NT2/D1 (cell line): ENCODE measurements around the gene CCDC57.

ENCODE experiments used
- DNase-seq: peaks from one replicate; pipeline ENCODE4 v3.0.0-alpha.2; 2011; ENCODE audit warnings: low read depth, low spot score
- H3K27me3 ChIP-seq: 2 replicates; pipeline ENCODE4 v1.6.0; 2011; ENCODE audit warnings: mild to moderate bottlenecking; ENCODE audit not compliant: insufficient read length, insufficient read depth
- H3K36me3 ChIP-seq: 2 replicates; pipeline ENCODE4 v1.6.1; 2011; ENCODE audit warnings: mild to moderate bottlenecking, low read length, mixed read lengths; ENCODE audit not compliant: insufficient read depth, insufficient read length
- H3K4me1 ChIP-seq: 2 replicates; pipeline ENCODE4 v1.5.1; 2011; ENCODE audit not compliant: insufficient read depth, insufficient read length
- H3K4me3 ChIP-seq: 2 replicates; pipeline ENCODE4 v1.5.1; 2011; ENCODE audit warnings: low read depth; ENCODE audit not compliant: insufficient read length
- H3K9ac ChIP-seq: 2 replicates; pipeline ENCODE4 v1.6.0; 2011; ENCODE audit warnings: low read depth; ENCODE audit not compliant: insufficient read length
- H3K9me3 ChIP-seq: 2 replicates; pipeline ENCODE4 v1.5.1; 2011; ENCODE audit warnings: mild to moderate bottlenecking, low read length; ENCODE audit not compliant: insufficient read depth
- SUZ12 ChIP-seq: IDR thresholded peaks from 2 replicates; pipeline ENCODE4 v1.6.1; 2011; ENCODE audit not compliant: insufficient read length, insufficient read depth; ENCODE audit errors: extremely low read depth
- YY1 ChIP-seq: IDR thresholded peaks from 2 replicates; pipeline ENCODE4 v1.6.1; 2011; ENCODE audit not compliant: insufficient read length, insufficient read depth
- ZNF274 ChIP-seq: IDR thresholded peaks from 2 replicates; pipeline ENCODE4 v1.6.1; 2011; ENCODE audit warnings: mild to moderate bottlenecking, low read depth, low read length

CCDC57 gene

DNA sequence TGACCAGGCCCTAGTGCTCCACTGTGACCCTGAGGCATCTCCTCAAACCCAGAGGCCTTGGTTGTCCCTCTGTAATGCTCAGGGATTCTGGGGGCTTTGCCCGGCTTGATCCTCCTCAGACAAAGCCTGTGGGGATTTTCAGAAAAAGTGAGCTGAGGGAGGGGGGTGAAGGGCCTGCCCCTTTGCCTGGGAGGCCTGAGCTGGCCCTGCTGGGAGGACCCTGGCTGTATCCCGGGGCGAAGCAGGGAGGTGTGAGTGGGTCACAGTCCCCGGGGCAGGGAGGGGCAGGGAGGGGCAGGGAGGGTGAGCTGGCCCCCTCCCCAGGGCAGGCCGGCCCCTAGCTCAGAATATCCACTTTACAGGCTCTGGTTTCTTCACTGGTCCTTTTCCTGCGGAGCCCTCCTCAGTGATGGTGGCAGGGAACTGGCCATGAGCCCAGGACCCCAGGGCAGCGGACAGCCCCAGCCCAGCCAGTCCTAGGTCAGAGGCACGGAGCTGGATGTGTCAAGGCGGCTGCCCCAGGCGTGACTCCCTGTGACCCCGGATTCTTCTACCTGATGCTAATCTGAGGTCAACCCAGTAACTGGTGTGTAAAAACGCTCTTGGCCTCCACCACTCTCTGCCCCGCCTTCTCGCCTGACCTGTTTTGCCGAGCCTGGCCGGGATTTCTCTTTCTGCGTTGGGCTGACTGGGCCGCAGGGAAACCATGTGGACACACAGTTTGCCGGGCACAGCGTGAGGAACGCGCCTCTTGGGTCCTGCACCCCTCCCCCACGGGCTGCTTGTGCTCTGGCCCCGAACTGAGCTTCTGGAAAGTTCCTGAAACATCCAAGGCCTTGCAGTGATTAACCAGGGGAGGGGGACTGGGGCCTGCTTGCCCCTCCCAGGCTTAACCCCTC is 108.8 kb downstream of the CCDC57 start:
- Histone ChIP-seq H3K36me3 (peaks cover 12% of the 10 kb centered on the region), H3K4me1 (peaks cover 55% of the 10 kb centered on the region), H3K27me3 (no peaks in the 10 kb centered on the region), H3K9me3 (no peaks in the 10 kb centered on the region), H3K9ac (peak overlapping the region; percentile 72), H3K4me3 (no peak overlapping the region)
- DNase-seq: peak; percentile 38
- TF ChIP-seq YY1 (no peak), ZNF274 (no peak), SUZ12 (no peak)

DNA sequence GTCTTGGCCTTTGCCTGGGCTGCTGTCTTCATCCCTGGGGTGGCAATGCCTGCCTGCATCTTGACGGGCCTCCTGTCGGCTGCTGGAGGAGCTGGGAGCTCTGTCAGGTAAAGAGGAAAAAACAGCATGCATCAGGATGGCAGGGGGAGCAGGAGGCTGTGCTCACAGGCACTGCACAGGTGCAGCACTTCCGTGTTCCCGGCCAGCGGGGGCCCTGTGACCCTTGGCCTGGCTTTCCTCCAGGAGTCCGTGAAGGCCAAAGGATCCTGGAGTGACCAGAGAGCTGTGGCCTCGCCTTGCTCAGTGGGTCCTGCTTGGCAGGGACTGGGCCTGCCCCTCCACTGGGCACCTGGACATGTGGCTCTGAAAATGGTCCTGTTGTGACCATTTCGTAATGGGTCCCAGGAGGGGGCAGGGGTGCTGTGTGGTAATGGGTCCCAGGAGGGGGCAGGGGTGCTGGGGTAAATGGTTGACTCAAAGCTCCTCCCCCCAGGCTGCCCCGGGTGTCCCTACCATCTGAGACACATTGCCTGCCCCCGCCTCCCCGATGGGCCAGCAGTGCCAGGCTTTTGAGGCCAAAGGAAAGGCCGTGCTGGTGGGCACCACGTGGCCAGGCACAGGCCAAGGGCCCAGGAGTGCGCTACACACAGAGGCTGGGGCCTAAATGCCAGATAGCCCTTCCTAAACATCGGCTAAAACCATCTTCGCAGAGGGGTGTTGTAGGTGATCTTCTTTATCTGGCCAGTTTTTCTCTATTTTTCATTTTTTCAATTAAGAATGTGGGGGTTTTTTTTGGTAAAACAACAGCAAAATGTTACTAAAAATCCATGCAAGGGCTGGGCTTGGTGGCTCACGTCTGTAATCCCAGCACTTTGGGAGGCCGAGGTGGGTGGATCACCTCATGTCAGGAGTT is 110.6 kb downstream of the CCDC57 start:
- no peak overlapping the region for H3K4me3 ChIP-seq
- no peaks in the 10 kb centered on the region for H3K27me3 ChIP-seq
- H3K36me3 ChIP-seq: peaks cover 13% of the 10 kb centered on the region
- TF ChIP-seq YY1 (no peak), SUZ12 (no peak), ZNF274 (no peak)
- peaks cover 47% of the 10 kb centered on the region for H3K4me1 ChIP-seq
- DNase-seq: no peak
- H3K9me3 ChIP-seq: no peaks in the 10 kb centered on the region
- peak overlapping the region; percentile 99 for H3K9ac ChIP-seq

DNA sequence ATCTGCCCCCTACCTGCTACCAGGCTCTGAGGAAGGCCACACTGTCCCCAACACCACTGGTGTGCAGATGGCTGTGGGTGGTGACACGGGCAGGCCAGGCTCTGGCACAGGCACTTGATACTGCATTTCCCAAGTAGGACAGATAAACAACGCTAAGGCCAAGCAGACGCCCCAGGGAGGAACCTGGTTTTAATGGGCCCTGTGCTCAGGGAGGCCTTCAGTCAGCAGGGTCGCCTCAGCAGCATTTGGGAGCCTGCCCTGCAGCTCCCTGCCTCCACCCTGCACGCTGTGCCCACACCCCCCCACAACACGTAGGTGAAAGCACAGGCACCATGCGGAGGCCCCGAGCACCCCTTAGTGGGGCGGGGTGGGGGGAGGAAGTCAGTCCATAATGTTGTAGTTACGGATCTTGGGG is 111.3 kb downstream of the CCDC57 start:
- H3K4me1 ChIP-seq: peaks cover 51% of the 10 kb centered on the region
- H3K9ac ChIP-seq: peak overlapping the region; percentile 99

DNA sequence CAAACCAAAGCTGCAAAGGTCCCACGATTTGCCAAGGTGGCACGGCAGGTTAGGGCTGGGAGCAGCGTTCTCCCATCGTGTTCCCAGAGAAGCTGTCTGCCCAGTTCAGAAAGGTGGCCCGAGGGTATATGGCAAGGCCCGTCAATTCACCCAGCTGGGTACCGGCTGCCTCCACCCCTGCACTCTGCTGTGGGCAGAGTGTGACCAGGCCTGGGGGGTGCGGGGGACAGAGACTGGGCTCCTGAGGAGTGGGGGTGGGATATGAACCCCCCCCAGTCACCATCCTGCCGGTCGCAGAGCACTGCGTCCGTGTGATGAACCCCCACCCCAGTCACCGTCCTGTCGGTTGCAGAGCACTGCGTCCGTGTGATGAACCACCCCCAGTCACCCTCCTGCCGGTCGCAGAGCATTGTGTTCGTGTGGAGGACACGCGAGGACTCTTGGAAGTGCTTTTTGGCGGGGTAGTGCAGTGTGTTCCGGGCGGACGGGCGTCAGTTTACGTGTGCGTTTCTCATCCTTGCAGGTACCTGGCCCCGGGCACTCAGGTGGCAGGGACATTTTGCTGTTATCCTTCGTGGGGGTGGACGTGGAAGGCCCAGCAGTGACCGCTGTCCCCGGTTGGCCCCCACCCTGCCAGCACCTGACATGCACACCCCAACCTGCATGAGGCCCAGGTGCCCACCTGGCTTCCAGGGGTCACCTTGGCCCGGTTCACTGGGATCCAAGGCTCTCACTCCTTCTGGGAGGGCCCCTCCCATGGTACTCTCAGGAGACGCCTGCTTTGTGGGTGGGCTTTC is 111.9 kb downstream of the CCDC57 start:
- Histone ChIP-seq H3K9me3 (no peaks in the 10 kb centered on the region), H3K4me1 (peaks cover 52% of the 10 kb centered on the region), H3K36me3 (peaks cover 26% of the 10 kb centered on the region), H3K4me3 (peak overlapping the region; percentile 24), H3K9ac (peak overlapping the region; percentile 99), H3K27me3 (no peaks in the 10 kb centered on the region)
- no peak for DNase-seq
- TF ChIP-seq YY1: no peak
- TF ChIP-seq SUZ12: no peak
- TF ChIP-seq ZNF274: no peak

More for the DNA sequence above, 111.3 kb downstream of the CCDC57 start:
- Histone ChIP-seq H3K4me3 (no peak overlapping the region), H3K27me3 (no peaks in the 10 kb centered on the region), H3K9me3 (no peaks in the 10 kb centered on the region), H3K36me3 (peaks cover 20% of the 10 kb centered on the region)
- TF ChIP-seq SUZ12 (no peak), YY1 (no peak), ZNF274 (no peak)
- DNase-seq: no peak

DNA sequence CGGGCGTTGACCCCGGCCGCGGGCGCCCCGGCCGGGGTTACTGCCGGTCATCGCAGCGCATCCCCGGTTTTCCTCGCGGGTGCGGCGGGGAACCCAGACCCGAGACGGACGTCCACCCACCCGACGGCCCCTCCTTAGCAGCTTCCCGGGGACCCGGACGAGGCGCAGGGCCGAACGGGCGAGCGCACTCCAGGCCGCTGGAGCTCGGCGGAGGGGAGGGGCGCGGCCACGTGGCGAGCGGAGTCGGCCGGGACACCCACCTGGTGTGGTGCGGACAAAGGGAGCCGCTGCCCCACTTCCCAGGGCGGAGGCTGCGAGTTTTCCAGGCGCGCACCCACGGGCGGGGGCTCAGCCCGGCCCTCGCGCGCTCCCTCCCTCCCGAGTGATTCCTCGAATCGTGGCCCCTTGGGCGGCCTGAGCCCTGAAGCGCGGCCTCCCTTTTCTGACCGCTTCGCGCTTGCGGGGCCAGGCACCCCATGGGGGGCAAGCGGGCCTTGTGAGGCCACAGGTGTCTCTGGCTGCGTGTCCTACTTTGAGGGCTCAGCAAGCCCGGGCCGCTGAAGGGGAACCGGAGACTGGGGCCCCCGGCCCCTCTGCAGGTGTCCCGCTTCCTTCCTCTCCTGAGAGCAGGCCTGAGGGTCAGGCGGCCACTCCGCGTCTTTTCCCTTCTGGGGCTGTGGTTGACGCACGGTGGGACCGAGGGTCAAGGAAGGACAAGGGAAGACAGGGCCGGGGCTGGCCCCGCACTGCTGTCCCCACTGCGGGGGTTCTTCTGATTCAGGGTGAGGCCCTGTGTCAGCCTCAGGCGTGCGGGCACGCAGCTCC is 113.5 kb downstream of the CCDC57 start:
- Histone ChIP-seq H3K9me3 (no peaks in the 10 kb centered on the region), H3K36me3 (peaks cover 38% of the 10 kb centered on the region), H3K27me3 (no peaks in the 10 kb centered on the region), H3K4me3 (peak overlapping the region; percentile 91), H3K4me1 (peaks cover 47% of the 10 kb centered on the region), H3K9ac (peak overlapping the region; percentile 99)
- no peak for TF ChIP-seq YY1
- TF ChIP-seq SUZ12: no peak
- no peak for TF ChIP-seq ZNF274
- DNase-seq: no peak
